ENCODE data around the gene EFCAB7. TPM values are rescaled to one million over a fixed set of nuclear protein-coding genes. Genes with fewer than 3 reads are reported as not detected.

Gene EFCAB7
- total RNA-seq, 2 donors from 2014 or later, result 5.1 to 9.4 TPM

- H3K4me3 Mint-ChIP-seq, result peak overlapping the region; percentile 97
- H3K9me3 ChIP-seq (ENCODE audit: control insufficient read depth, low read length, poor library complexity, severe bottlenecking), result no peaks in the 10 kb centered on the region
- DNase-seq (no peak), ATAC-seq (peak; percentile 22)
- H3K4me1 Mint-ChIP-seq, result peaks cover 14% of the 10 kb centered on the region
- no peaks in the 10 kb centered on the region for H3K36me3 Mint-ChIP-seq (ENCODE audit: low read depth)
- H3K27ac Mint-ChIP-seq, result peak overlapping the region; percentile 97
- H3K27me3 Mint-ChIP-seq, result no peaks in the 10 kb centered on the region
These were observed 413 bp downstream of the EFCAB7 start for GRCh38 chr1:63523738-63524137.

- H3K4me1 Mint-ChIP-seq, result peaks cover 14% of the 10 kb centered on the region
- no peaks in the 10 kb centered on the region for H3K27me3 Mint-ChIP-seq
- H3K36me3 Mint-ChIP-seq (ENCODE audit: low read depth), result no peaks in the 10 kb centered on the region
- H3K9me3 ChIP-seq (ENCODE audit: control insufficient read depth, low read length, poor library complexity, severe bottlenecking), result no peaks in the 10 kb centered on the region
- no peak overlapping the region for H3K4me3 Mint-ChIP-seq
- no peak for ATAC-seq
- no peak for DNase-seq
- H3K27ac Mint-ChIP-seq, result peak overlapping the region; percentile 97
These were observed 876 bp downstream of the EFCAB7 start for GRCh38 chr1:63524201-63524600.

- ATAC-seq, result no peak
- peaks cover 2% of the 10 kb centered on the region for H3K4me1 Mint-ChIP-seq
- no peaks in the 10 kb centered on the region for H3K36me3 Mint-ChIP-seq (ENCODE audit: low read depth)
These were observed 9.4 kb downstream of the EFCAB7 start for GRCh38 chr1:63532727-63533126.

DNA sequence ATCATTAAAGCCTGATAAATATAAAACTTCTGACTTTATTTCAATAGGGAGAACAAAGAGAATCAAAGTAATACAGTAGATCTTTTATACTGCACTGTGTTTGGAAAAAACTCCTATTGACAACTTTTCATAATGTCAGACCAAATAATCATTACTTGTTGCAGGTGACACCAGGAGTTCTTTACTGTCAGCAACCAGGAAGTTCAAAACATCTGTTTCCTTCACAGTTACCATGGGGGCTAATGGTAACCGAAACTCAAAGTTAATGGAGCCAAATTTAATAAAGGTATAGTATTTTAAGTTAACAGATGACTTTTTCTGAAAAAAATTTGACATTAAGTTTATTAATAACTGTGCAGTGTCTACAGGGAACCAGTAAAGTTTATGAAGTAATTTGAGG is 10.6 kb downstream of the EFCAB7 start:
- H3K4me3 Mint-ChIP-seq, result no peak overlapping the region
- no peak overlapping the region for H3K27ac Mint-ChIP-seq
- no peaks in the 10 kb centered on the region for H3K36me3 Mint-ChIP-seq (ENCODE audit: low read depth)
- H3K27me3 Mint-ChIP-seq, result no peaks in the 10 kb centered on the region
- H3K4me1 Mint-ChIP-seq, result peaks cover 2% of the 10 kb centered on the region
- no peaks in the 10 kb centered on the region for H3K9me3 ChIP-seq (ENCODE audit: control insufficient read depth, low read length, poor library complexity, severe bottlenecking)
- ATAC-seq (no peak), DNase-seq (no peak)

More at GRCh38 chr1:63532727-63533126, 9.4 kb downstream of the EFCAB7 start:
- no peak overlapping the region for H3K4me3 Mint-ChIP-seq
- H3K27ac Mint-ChIP-seq, result no peak overlapping the region
- DNase-seq, result no peak
- no peaks in the 10 kb centered on the region for H3K9me3 ChIP-seq (ENCODE audit: control insufficient read depth, low read length, poor library complexity, severe bottlenecking)
- H3K27me3 Mint-ChIP-seq, result no peaks in the 10 kb centered on the region

DNA sequence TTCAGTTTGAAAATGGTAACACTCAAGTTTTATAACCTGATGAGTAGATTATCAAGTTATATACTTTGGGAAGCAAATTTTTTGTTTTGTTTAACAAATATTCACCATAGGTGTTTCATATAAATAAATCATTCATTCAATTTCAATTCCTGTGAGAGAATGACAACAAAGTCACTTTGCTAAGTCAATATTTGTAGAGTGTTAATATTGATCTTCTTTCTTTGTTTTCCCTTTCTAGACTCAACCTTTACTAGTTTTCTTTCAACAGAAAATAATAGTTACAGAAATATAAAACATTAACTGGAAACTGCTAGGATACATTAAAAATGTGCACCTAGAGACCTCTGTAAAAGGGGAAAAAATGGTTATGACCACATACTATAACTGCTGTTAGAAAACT is 11.1 kb downstream of the EFCAB7 start:
- Mint-ChIP-seq H3K4me3 (no peak overlapping the region), H3K27ac (no peak overlapping the region), H3K27me3 (no peaks in the 10 kb centered on the region), H3K36me3 (ENCODE audit: low read depth) (no peaks in the 10 kb centered on the region), H3K4me1 (peaks cover 2% of the 10 kb centered on the region)
- DNase-seq (no peak), ATAC-seq (no peak)
- no peaks in the 10 kb centered on the region for H3K9me3 ChIP-seq (ENCODE audit: control insufficient read depth, low read length, poor library complexity, severe bottlenecking)

DNA sequence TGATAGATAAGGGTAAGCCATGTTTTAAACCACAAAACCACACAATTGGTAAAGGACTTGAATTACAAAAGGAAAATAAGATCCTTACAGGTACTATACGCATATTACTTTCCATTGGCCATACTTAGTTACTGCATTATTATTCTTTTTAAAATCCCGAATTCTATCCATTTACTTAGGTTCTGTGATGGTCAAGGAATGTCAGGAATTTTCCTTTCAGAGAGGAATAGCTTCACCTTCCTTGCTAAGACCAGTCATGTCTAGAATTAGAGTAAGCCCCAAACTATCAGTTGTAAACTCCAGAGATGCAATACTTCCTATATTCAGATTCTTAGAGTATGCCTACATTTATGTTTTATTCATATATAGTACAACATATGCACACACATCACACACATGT is 13.7 kb downstream of the EFCAB7 start:
- no peaks in the 10 kb centered on the region for H3K36me3 Mint-ChIP-seq (ENCODE audit: low read depth)
- H3K4me1 Mint-ChIP-seq, result no peaks in the 10 kb centered on the region
- ATAC-seq, result no peak
- no peaks in the 10 kb centered on the region for H3K27me3 Mint-ChIP-seq
- H3K9me3 ChIP-seq (ENCODE audit: control insufficient read depth, low read length, poor library complexity, severe bottlenecking), result no peaks in the 10 kb centered on the region
- no peak overlapping the region for H3K4me3 Mint-ChIP-seq
- DNase-seq, result no peak
- H3K27ac Mint-ChIP-seq, result no peak overlapping the region

DNA sequence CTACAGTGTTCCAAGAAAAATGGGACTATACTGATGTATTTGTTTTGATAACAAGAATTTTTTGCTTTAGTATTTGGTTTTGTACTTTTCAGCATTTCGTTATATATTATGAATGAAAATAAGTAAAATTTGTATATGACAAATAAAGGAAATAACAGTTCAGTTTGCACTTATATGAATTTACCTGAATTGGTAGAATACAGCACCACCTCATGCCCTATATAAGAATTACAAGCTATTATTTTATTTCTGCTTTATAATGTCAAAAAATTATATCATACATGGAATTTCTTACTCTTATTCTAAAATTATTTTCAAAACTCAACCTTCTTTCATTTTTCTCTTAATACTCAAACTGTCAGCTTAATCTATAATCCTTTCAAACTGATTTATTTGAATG is 14.6 kb downstream of the EFCAB7 start:
- DNase-seq (no peak), ATAC-seq (no peak)
- no peaks in the 10 kb centered on the region for H3K9me3 ChIP-seq (ENCODE audit: control insufficient read depth, low read length, poor library complexity, severe bottlenecking)
- Mint-ChIP-seq H3K4me1 (no peaks in the 10 kb centered on the region), H3K27me3 (no peaks in the 10 kb centered on the region), H3K36me3 (ENCODE audit: low read depth) (no peaks in the 10 kb centered on the region), H3K4me3 (no peak overlapping the region), H3K27ac (no peak overlapping the region)

DNA sequence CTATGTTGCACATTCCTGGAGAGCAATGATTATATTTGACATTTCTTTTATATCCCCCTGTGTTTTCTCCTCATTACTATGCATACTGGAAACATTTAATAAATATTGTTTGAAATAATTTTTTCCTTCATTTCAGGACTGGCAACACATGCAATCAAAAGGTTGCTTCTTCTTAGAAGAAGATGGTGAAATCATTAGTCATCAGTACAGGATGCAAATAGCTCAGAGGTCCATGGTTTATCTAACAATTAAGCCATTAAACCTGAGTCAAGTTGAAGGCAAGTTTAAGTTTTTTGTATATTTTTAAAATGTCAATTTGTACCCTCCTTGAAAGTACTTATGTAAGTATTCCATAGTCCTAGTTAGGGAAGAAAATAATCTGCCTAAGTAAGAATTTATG is 22.5 kb downstream of the EFCAB7 start:
- Mint-ChIP-seq H3K27me3 (no peaks in the 10 kb centered on the region), H3K36me3 (ENCODE audit: low read depth) (peaks cover 5% of the 10 kb centered on the region), H3K4me3 (no peak overlapping the region), H3K27ac (no peak overlapping the region), H3K4me1 (peaks cover 4% of the 10 kb centered on the region)
- no peaks in the 10 kb centered on the region for H3K9me3 ChIP-seq (ENCODE audit: control insufficient read depth, low read length, poor library complexity, severe bottlenecking)
- ATAC-seq (no peak), DNase-seq (no peak)

- ATAC-seq, result no peak
- H3K9me3 ChIP-seq (ENCODE audit: control insufficient read depth, low read length, poor library complexity, severe bottlenecking), result no peaks in the 10 kb centered on the region
- H3K27ac Mint-ChIP-seq, result no peak overlapping the region
- no peaks in the 10 kb centered on the region for H3K27me3 Mint-ChIP-seq
- H3K4me1 Mint-ChIP-seq, result peaks cover 4% of the 10 kb centered on the region
- no peak for DNase-seq
- H3K4me3 Mint-ChIP-seq, result no peak overlapping the region
- peaks cover 5% of the 10 kb centered on the region for H3K36me3 Mint-ChIP-seq (ENCODE audit: low read depth)
These were observed 24.4 kb downstream of the EFCAB7 start for GRCh38 chr1:63547621-63548294.

- DNase-seq (no peak), ATAC-seq (no peak)
- Mint-ChIP-seq H3K4me3 (no peak overlapping the region), H3K4me1 (peaks cover 4% of the 10 kb centered on the region), H3K36me3 (ENCODE audit: low read depth) (peaks cover 5% of the 10 kb centered on the region), H3K27ac (no peak overlapping the region), H3K27me3 (no peaks in the 10 kb centered on the region)
- no peaks in the 10 kb centered on the region for H3K9me3 ChIP-seq (ENCODE audit: control insufficient read depth, low read length, poor library complexity, severe bottlenecking)
These were observed 25.0 kb downstream of the EFCAB7 start for GRCh38 chr1:63548303-63548702.

GRCh38 chr1:63548877-63549276 is 25.6 kb downstream of the EFCAB7 start:
- peaks cover 4% of the 10 kb centered on the region for H3K4me1 Mint-ChIP-seq
- DNase-seq (no peak), ATAC-seq (no peak)
- H3K27me3 Mint-ChIP-seq, result no peaks in the 10 kb centered on the region
- no peak overlapping the region for H3K27ac Mint-ChIP-seq
- peaks cover 5% of the 10 kb centered on the region for H3K36me3 Mint-ChIP-seq (ENCODE audit: low read depth)
- no peaks in the 10 kb centered on the region for H3K9me3 ChIP-seq (ENCODE audit: control insufficient read depth, low read length, poor library complexity, severe bottlenecking)
- H3K4me3 Mint-ChIP-seq, result no peak overlapping the region

GRCh38 chr1:63555480-63555879 is 32.2 kb downstream of the EFCAB7 start:
- peak overlapping the region; percentile 57 for H3K27ac Mint-ChIP-seq
- no peaks in the 10 kb centered on the region for H3K27me3 Mint-ChIP-seq
- no peak for ATAC-seq
- DNase-seq, result no peak
- no peak overlapping the region for H3K4me3 Mint-ChIP-seq
- peaks cover 3% of the 10 kb centered on the region for H3K4me1 Mint-ChIP-seq
- H3K36me3 Mint-ChIP-seq (ENCODE audit: low read depth), result peaks cover 2% of the 10 kb centered on the region
- H3K9me3 ChIP-seq (ENCODE audit: control insufficient read depth, low read length, poor library complexity, severe bottlenecking), result no peaks in the 10 kb centered on the region

DNA sequence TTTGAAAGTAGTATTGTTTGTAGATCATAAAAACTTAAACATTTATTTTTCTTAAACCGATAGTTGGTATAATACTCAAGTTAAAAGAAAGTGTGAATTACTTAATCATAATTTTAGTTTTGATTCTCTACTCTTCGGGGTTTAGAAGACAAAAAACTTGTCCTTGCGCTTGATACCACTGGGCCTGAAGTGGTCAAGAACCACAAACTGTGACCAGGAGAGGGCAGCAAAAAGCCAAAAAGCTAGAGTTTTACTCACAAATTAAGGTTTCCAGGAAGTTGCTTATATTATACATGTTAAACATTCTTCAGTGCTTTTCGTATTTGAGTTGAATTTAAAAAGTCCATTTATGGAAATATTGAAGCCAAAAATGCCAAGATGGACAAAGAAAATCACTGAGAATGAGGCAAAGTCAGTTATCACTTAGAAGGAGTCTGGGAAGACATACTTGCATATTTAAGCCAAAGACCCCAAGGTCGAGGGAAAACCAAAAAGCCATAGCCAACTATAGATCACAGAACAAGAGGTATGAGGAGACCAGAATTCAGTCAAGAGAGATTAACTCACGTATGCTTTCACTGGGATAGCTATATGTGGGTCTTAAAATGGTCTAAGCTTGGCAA is 34.2 kb downstream of the EFCAB7 start:
- Mint-ChIP-seq H3K27ac (no peak overlapping the region), H3K36me3 (ENCODE audit: low read depth) (no peaks in the 10 kb centered on the region), H3K4me3 (no peak overlapping the region), H3K4me1 (peaks cover 3% of the 10 kb centered on the region), H3K27me3 (no peaks in the 10 kb centered on the region)
- DNase-seq (no peak), ATAC-seq (no peak)
- no peaks in the 10 kb centered on the region for H3K9me3 ChIP-seq (ENCODE audit: control insufficient read depth, low read length, poor library complexity, severe bottlenecking)

DNA sequence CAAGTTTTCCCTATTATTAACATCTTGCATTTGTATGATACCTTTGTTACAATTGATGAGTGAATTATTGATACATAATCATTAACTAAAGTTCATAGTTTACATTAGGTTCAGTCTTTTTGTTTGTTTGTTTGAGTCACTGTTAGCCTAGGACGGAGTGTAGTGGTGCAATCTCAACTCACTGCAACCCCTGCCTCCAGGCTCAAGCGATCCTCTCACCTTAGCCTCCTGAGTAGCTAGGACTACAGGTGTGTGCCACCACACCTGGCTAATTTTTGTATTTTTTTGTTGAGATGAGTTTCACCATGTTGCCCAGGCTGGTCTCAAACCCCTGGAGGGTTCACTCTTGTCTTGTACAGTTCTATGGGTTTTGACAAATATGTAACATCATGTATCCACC is 36.0 kb downstream of the EFCAB7 start:
- Mint-ChIP-seq H3K27me3 (no peaks in the 10 kb centered on the region), H3K4me1 (peaks cover 3% of the 10 kb centered on the region), H3K27ac (no peak overlapping the region), H3K4me3 (no peak overlapping the region), H3K36me3 (ENCODE audit: low read depth) (no peaks in the 10 kb centered on the region)
- H3K9me3 ChIP-seq (ENCODE audit: control insufficient read depth, low read length, poor library complexity, severe bottlenecking), result no peaks in the 10 kb centered on the region
- no peak for DNase-seq
- no peak for ATAC-seq
